Mesodermal cell (in vitro differentiated cells): ENCODE results near the gene SPDYE2.
"Not testable (repeated sequence)": the region's sequence is repeated elsewhere in the genome, so short reads cannot be mapped to it uniquely, and the experiment has no call there.

Experiments used
- H3K27ac ChIP-seq: 2 replicates; pipeline ENCODE4 v1.7.0; 2013; ENCODE audit warnings: mild to moderate bottlenecking, low read depth, low read length, moderate library complexity; ENCODE audit not compliant: severe bottlenecking
- H3K36me3 ChIP-seq: 2 replicates; pipeline ENCODE4 v1.7.1; 2013; ENCODE audit warnings: mild to moderate bottlenecking, low read length, moderate library complexity; ENCODE audit not compliant: control insufficient read depth, insufficient read depth
- H3K4me1 ChIP-seq: one replicate; pipeline ENCODE4 v1.7.1; 2013; ENCODE audit warnings: mild to moderate bottlenecking, low read length; ENCODE audit not compliant: insufficient read depth, control insufficient read depth, poor library complexity, severe bottlenecking
- H3K4me3 ChIP-seq: 2 replicates; pipeline ENCODE4 v1.7.0; 2013; ENCODE audit warnings: low read length, control low read depth, mild to moderate bottlenecking; ENCODE audit not compliant: insufficient read depth, poor library complexity, severe bottlenecking; ENCODE audit errors: extremely low read depth
- H3K9me3 ChIP-seq: 2 replicates; pipeline ENCODE4 v1.7.1; 2013; ENCODE audit warnings: mild to moderate bottlenecking, low read length, moderate library complexity; ENCODE audit not compliant: control insufficient read depth
- WGBS, 2 experiments: methylation state at CpG; one replicate each; pipeline ENCODE4 v1.1.5; 2013; ENCODE audit warnings: missing lambda C conversion rate in 2 of 2; ENCODE audit not compliant: insufficient coverage in 2 of 2; 5-methylcytosine and 5-hydroxymethylcytosine counted together

Gene SPDYE2

GRCh38 chr7:102516951-102517350 is 34.1 kb upstream of the SPDYE2 start:
- not testable (repeated sequence) for H3K4me3 ChIP-seq, H3K36me3 ChIP-seq, H3K9me3 ChIP-seq, H3K27ac ChIP-seq, H3K4me1 ChIP-seq
- WGBS, 2 experiments, result no CpG with 5 or more reads among the region's 10 CpGs

- not testable (repeated sequence) for H3K27ac ChIP-seq, H3K9me3 ChIP-seq, H3K36me3 ChIP-seq, H3K4me3 ChIP-seq, H3K4me1 ChIP-seq
- no CpG with 5 or more reads among the region's 61 CpGs for WGBS, 2 experiments
Measured at GRCh38 chr7:102517550-102518147, 33.4 kb upstream of the SPDYE2 start, which contains the start of gene RASA4B. Gene RASA4B, minus strand, starts transcription at chr7:102517777. Its CDS starts 67 bp downstream, at chr7:102517710.

- not testable (repeated sequence) for H3K4me3 ChIP-seq, H3K27ac ChIP-seq, H3K9me3 ChIP-seq, H3K4me1 ChIP-seq, H3K36me3 ChIP-seq
- no CpG with 5 or more reads among the region's 5 CpGs for WGBS, 2 experiments
Measured at GRCh38 chr7:102520797-102521196, 30.2 kb upstream of the SPDYE2 start.

- H3K9me3 ChIP-seq, H3K4me1 ChIP-seq, H3K27ac ChIP-seq, H3K36me3 ChIP-seq, H3K4me3 ChIP-seq: not testable (repeated sequence)
- whole genome bisulfite sequencing, 2 experiments, result no CpG with 5 or more reads among the region's 2 CpGs
Measured at GRCh38 chr7:102524803-102525202, 26.2 kb upstream of the SPDYE2 start.

- WGBS, 2 experiments, result no CpG with 5 or more reads among the region's 8 CpGs
- not testable (repeated sequence) for H3K4me3 ChIP-seq, H3K36me3 ChIP-seq, H3K9me3 ChIP-seq, H3K4me1 ChIP-seq, H3K27ac ChIP-seq
Measured at GRCh38 chr7:102527182-102527581, 23.8 kb upstream of the SPDYE2 start.

- not testable (repeated sequence) for H3K27ac ChIP-seq, H3K4me1 ChIP-seq, H3K36me3 ChIP-seq, H3K4me3 ChIP-seq, H3K9me3 ChIP-seq
- no CpG with 5 or more reads among the region's 13 CpGs for WGBS, 2 experiments
Measured at GRCh38 chr7:102527822-102528793, 22.9 kb upstream of the SPDYE2 start.

- H3K4me3 ChIP-seq, H3K4me1 ChIP-seq, H3K9me3 ChIP-seq, H3K36me3 ChIP-seq, H3K27ac ChIP-seq: not testable (repeated sequence)
- no CpG with 5 or more reads among the region's 7 CpGs for WGBS, 2 experiments
Measured at GRCh38 chr7:102531583-102531982, 19.4 kb upstream of the SPDYE2 start.

GRCh38 chr7:102532127-102532526 is 18.9 kb upstream of the SPDYE2 start:
- not testable (repeated sequence) for H3K36me3 ChIP-seq, H3K4me3 ChIP-seq, H3K9me3 ChIP-seq, H3K4me1 ChIP-seq, H3K27ac ChIP-seq
- 100% methylated on average over 1 of the region's 2 CpGs for WGBS, 2 experiments

GRCh38 chr7:102535062-102535615 is 15.9 kb upstream of the SPDYE2 start:
- H3K4me1 ChIP-seq, H3K4me3 ChIP-seq, H3K36me3 ChIP-seq, H3K9me3 ChIP-seq, H3K27ac ChIP-seq: not testable (repeated sequence)
- no CpG with 5 or more reads among the region's 8 CpGs for WGBS, 2 experiments

GRCh38 chr7:102540604-102541003 is 10.4 kb upstream of the SPDYE2 start:
- not testable (repeated sequence) for H3K36me3 ChIP-seq, H3K9me3 ChIP-seq, H3K4me3 ChIP-seq, H3K4me1 ChIP-seq, H3K27ac ChIP-seq
- WGBS, 2 experiments, result 80% methylated on average over 1 of the region's 6 CpGs; no CpG with 5 or more reads in 1 of the 2 experiments

GRCh38 chr7:102542083-102542482 is 8.9 kb upstream of the SPDYE2 start:
- not testable (repeated sequence) for H3K27ac ChIP-seq, H3K4me1 ChIP-seq, H3K9me3 ChIP-seq, H3K36me3 ChIP-seq, H3K4me3 ChIP-seq
- WGBS, 2 experiments, result no CpG with 5 or more reads among the region's 8 CpGs
